Esophagus (tissue), 2 donors: Measurements from ENCODE around the gene PDZD7. TPM values are rescaled to one million over a fixed set of nuclear protein-coding genes. Genes with fewer than 3 reads are reported as not detected.
A peak's percentile ranks its signal among the peaks of the same experiment; 100 is the strongest.

Experiments used
- H3K27ac ChIP-seq, 2 donors: one replicate each; pipeline ENCODE4 v1.5.1; 2013; ENCODE audit warnings: low read depth in 2 of 2, mild to moderate bottlenecking in 2 of 2, inconsistent platforms in 1 of 2, low read length in 1 of 2, moderate library complexity in 1 of 2
- H3K27me3 ChIP-seq, 2 donors: one replicate each; pipeline ENCODE4 v1.6.1; 2013; ENCODE audit warnings: low read length in 2 of 2, control low read depth in 1 of 2, mild to moderate bottlenecking in 1 of 2; ENCODE audit not compliant: insufficient read depth in 2 of 2, control insufficient read depth in 1 of 2
- H3K36me3 ChIP-seq, 2 donors: one replicate each; pipeline ENCODE4 v1.6.1; 2013; ENCODE audit warnings: low read length in 1 of 2; ENCODE audit not compliant: control insufficient read depth in 2 of 2, insufficient read depth in 2 of 2
- H3K4me1 ChIP-seq, 2 donors: one replicate each; pipeline ENCODE4 v1.6.1; 2013; ENCODE audit warnings: low read length in 1 of 2; ENCODE audit not compliant: control insufficient read depth in 2 of 2, insufficient read depth in 2 of 2
- H3K4me3 ChIP-seq, 2 donors: one replicate each; pipeline ENCODE4 v1.5.1; 2013; ENCODE audit warnings: low read length in 2 of 2, mild to moderate bottlenecking in 2 of 2, low read depth in 1 of 2, moderate library complexity in 1 of 2
- H3K9me3 ChIP-seq, 2 donors: one replicate each; pipeline ENCODE4 v1.6.1; 2013; ENCODE audit warnings: mild to moderate bottlenecking in 2 of 2, low read depth in 1 of 2, low read length in 1 of 2, moderate library complexity in 1 of 2; ENCODE audit not compliant: control insufficient read depth in 2 of 2, insufficient read depth in 1 of 2
- WGBS, 2 donors: extraction: QIAGEN DNeasy Blood & Tissue Kit; methylation state at CpG; one replicate each; pipeline ENCODE4 v1.1.7; 2013; 5-methylcytosine and 5-hydroxymethylcytosine counted together
- polyA plus RNA-seq, 2 donors: library from polyadenylated mRNA; stranded (reverse); fragments of 200-250 nt; gene quantifications; one replicate each; pipeline ENCODE4 v1.2.3, GENCODE V29; 2013
- donor health status: healthy with polysubstance abuse.
- donor health status: Bipolar disorder and iron deficiency.

The PDZD7 gene
- polyA plus RNA-seq, 2 donors = 0.11 to 0.14 TPM

DNA sequence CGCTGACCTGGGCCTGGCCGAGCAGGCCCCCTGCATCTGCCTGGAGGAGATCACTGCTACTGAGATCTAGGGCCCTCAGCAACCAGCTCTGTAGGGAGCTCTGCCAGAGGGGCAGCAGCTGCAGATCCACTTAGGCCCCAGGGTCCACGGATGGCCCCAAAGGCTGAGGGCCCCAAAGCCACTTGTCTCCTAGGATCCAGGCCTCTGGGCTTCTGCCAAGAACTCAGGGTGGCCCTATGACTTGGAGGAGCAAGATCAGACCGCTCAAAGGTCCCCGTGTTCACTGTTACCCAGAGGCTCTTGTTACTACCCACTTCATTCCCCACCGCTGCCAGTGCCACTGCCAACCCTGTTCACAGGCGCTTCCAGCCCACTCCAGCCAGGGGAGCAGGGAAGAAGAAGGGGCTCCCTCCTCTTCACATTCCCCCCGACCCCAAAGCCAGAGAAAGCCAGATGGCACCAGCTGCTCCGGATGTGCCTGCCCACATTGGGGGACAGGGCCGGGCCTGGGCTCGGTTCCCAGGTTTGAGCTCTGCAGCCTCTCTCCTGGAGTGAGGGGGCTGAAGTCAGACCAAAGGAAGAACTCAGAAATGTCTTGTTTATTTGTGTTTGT is 23.7 kb downstream of the PDZD7 start:
- H3K27me3 ChIP-seq = no peaks in the 10 kb centered on the region
- 56 to 68% methylated on average over 11 of the region's 11 CpGs for WGBS, 2 donors
- H3K36me3 ChIP-seq = peaks cover 4 to 31% of the 10 kb centered on the region in 2 donors
- H3K9me3 ChIP-seq = no peaks in the 10 kb centered on the region
- no peak overlapping the region for H3K4me3 ChIP-seq
- H3K27ac ChIP-seq = no peak overlapping the region
- H3K4me1 ChIP-seq = peaks cover 4% of the 10 kb centered on the region in 2 donors

DNA sequence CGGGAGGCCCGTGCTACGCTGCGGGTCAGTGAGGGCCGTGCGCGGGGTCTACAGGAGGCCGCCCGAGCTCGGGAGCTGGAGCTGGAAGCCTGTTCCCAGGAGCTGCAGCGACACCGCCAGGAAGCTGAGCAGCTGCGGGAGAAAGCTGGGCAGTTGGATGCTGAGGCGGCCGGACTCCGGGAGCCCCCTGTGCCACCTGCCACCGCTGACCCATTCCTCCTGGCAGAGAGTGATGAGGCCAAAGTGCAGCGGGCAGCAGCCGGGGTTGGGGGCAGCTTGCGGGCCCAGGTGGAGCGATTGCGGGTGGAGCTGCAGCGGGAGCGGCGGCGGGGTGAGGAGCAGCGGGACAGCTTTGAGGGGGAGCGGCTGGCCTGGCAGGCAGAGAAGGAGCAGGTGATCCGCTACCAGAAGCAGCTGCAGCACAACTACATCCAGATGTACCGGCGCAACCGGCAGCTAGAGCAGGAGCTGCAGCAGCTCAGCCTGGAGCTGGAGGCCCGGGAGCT is 24.3 kb downstream of the PDZD7 start:
- no peaks in the 10 kb centered on the region for H3K9me3 ChIP-seq
- H3K4me1 ChIP-seq = peaks cover 4% of the 10 kb centered on the region in 2 donors
- no peak overlapping the region for H3K4me3 ChIP-seq
- no peaks in the 10 kb centered on the region for H3K27me3 ChIP-seq
- peaks cover 4 to 31% of the 10 kb centered on the region in 2 donors for H3K36me3 ChIP-seq
- WGBS, 2 donors = 81 to 83% methylated on average over 33 of the region's 33 CpGs
- no peak overlapping the region for H3K27ac ChIP-seq

DNA sequence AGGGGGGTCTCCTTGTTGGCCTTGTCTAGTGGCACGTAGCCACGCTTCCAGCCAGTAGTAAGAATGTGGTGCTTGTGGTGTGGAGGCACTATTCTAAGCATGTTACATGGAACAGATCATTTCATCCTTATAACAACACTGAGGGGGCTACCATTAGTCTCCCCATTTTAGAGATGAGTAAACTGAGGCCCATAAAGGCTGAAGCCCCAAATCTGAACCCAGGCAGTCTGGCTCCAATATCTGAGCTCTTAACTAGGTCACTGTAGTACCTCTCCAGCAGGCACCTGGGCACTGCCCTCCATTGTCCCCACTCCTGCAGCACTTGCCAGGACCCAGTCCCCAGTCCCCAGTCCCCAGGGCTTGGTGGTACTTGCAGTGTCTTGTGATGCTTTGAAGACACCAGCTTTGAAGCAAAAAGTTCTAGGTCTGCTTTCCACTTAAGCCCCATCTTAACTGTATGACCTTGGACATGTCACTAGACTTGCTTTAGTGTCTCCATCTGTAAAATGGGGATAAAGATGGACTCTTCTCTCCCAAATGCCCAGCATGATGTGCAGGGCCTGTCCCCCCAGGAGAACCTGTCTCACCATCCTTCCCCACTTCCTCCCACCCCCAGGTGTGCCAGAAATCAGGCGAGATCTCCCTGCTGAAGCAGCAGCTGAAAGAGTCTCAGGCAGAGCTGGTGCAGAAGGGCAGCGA is 24.9 kb downstream of the PDZD7 start:
- H3K4me1 ChIP-seq = peaks cover 4 to 6% of the 10 kb centered on the region in 2 donors
- 94 to 95% methylated on average over 4 of the region's 4 CpGs for WGBS, 2 donors
- peaks cover 4 to 31% of the 10 kb centered on the region in 2 donors for H3K36me3 ChIP-seq
- H3K4me3 ChIP-seq = no peak overlapping the region
- no peaks in the 10 kb centered on the region for H3K9me3 ChIP-seq
- no peak overlapping the region for H3K27ac ChIP-seq
- no peaks in the 10 kb centered on the region for H3K27me3 ChIP-seq

DNA sequence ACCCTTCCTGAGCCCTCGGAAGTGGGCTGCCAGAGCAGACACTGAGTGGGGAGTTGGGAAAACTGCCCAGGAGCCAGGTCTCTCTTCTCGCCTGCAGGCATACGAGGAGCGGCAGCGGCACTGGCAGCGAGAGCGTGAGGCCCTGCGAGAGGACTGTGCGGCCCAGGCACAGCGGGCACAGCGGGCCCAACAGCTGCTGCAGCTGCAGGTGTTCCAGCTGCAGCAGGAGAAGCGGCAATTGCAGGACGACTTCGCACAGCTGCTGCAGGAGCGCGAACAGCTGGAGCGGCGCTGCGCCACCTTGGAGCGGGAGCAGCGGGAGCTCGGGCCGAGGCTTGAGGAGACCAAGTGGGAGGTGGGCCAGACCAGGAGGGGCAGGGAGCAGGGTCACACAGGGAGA is 25.6 kb downstream of the PDZD7 start:
- no peak overlapping the region for H3K4me3 ChIP-seq
- 83 to 91% methylated on average over 23 of the region's 23 CpGs for WGBS, 2 donors
- no peak overlapping the region for H3K27ac ChIP-seq
- H3K27me3 ChIP-seq = no peaks in the 10 kb centered on the region
- peaks cover 4 to 11% of the 10 kb centered on the region in 2 donors for H3K4me1 ChIP-seq
- peaks cover 4 to 31% of the 10 kb centered on the region in 2 donors for H3K36me3 ChIP-seq
- no peaks in the 10 kb centered on the region for H3K9me3 ChIP-seq

DNA sequence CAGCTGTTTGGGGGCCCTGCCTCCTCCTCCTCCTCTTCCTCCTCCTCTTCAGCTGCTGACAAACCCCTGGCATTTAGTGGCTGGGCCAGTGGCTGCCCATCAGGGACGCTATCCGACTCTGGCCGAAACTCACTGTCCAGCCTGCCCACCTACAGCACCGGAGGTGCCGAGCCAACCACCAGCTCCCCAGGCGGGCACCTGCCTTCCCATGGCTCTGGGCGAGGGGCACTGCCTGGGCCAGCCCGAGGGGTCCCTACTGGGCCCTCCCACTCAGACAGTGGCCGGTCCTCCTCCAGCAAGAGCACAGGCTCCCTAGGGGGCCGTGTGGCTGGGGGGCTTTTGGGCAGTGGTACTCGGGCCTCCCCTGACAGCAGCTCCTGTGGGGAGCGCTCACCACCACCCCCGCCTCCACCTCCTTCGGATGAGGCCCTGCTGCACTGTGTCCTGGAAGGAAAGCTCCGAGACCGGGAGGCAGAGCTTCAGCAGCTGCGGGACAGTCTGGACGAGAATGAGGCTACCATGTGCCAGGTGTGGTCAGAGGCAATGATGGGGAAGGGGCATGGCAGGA is 27.2 kb downstream of the PDZD7 start:
- Histone ChIP-seq H3K27me3 (no peaks in the 10 kb centered on the region), H3K27ac (no peak overlapping the region), H3K4me3 (no peak overlapping the region), H3K36me3 (peaks cover 4 to 31% of the 10 kb centered on the region in 2 donors), H3K9me3 (no peaks in the 10 kb centered on the region), H3K4me1 (peaks cover 0 to 11% of the 10 kb centered on the region in 2 donors)
- WGBS, 2 donors = 92 to 93% methylated on average over 18 of the region's 18 CpGs

DNA sequence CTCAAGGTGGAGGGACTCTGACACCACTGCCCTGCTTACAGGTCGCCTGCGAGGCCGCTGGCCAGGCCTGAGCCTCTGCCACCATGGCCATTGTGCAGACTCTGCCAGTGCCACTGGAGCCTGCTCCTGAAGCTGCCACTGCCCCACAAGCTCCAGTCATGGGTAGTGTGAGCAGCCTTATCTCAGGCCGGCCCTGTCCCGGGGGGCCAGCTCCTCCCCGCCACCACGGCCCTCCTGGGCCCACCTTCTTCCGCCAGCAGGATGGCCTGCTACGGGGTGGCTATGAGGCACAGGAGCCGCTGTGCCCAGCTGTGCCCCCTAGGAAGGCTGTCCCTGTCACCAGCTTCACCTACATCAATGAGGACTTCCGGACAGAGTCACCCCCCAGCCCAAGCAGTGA is 28.5 kb downstream of the PDZD7 start:
- 82 to 84% methylated on average over 10 to 11 of the region's 11 CpGs for WGBS, 2 donors
- peaks cover 4 to 31% of the 10 kb centered on the region in 2 donors for H3K36me3 ChIP-seq
- H3K9me3 ChIP-seq = no peaks in the 10 kb centered on the region
- H3K27ac ChIP-seq = peak overlapping the region; percentile 50 to 78
- H3K4me1 ChIP-seq = peaks cover 3 to 12% of the 10 kb centered on the region in 2 donors
- peak overlapping the region in 1 of 2 donors; percentile 3 for H3K4me3 ChIP-seq
- H3K27me3 ChIP-seq = no peaks in the 10 kb centered on the region

DNA sequence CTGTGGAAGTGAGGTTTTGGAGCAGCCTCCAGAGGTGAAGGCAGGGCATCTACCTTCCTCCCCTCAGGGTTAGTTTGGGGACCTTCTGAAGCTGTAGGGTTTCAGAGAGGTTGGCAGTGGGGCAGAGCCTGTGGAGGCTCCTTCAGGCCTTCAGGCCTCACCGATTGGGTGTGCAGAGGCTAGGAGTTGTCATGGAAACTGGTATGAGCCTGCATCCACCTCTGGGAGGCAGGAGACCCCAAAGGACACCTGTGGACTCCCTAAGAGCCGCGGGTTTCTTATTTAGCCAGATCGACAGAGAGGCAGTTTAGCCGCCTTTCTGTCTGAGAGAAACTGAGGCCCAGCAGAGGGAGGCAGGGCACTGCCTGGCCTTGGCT is 29.3 kb downstream of the PDZD7 start:
- no peaks in the 10 kb centered on the region for H3K27me3 ChIP-seq
- peaks cover 4 to 26% of the 10 kb centered on the region in 2 donors for H3K36me3 ChIP-seq
- 56 to 67% methylated on average over 5 of the region's 5 CpGs for WGBS, 2 donors
- H3K4me1 ChIP-seq = peaks cover 3 to 13% of the 10 kb centered on the region in 2 donors
- no peaks in the 10 kb centered on the region for H3K9me3 ChIP-seq
- peak overlapping the region; percentile 50 to 78 for H3K27ac ChIP-seq
- H3K4me3 ChIP-seq = no peak overlapping the region

DNA sequence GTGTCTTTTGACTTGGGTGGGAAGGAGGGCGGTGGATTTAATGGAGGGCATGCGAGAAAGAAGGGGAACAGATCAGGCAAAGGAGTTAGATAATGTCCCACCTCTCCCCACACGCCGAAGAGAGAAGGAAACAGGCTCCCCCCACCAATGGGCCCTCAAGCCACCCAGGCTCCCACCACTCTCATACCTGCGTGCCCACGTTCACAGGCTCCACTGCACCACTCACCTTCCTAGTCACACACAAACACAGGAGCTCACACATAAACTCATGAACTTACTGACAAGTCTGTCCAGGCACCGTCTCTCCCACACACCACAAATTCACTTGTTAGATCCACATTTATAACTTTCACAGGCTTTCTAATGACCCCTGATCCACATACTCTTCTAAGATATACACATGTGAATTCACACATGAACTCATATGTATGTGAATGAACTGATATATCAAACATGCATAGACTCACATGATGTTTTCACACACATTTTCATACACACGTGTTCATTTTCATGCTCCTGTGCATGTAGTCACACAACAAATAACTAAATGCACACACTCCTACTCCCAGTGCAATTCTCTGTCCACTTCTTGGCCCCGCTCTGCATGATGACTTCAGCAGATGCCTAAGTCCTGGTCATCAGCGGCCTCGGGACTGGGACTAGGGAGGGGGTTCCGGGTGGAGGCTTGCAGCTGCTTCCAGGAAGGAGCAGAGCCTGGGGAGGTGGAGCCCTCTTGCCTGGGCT is 29.8 kb downstream of the PDZD7 start:
- Histone ChIP-seq H3K4me1 (peaks cover 3 to 17% of the 10 kb centered on the region in 2 donors), H3K9me3 (no peaks in the 10 kb centered on the region), H3K36me3 (peaks cover 4 to 21% of the 10 kb centered on the region in 2 donors), H3K27me3 (no peaks in the 10 kb centered on the region), H3K4me3 (peak overlapping the region; percentile 63 to 83), H3K27ac (peak overlapping the region; percentile 95 to 98)
- 28 to 39% methylated on average over 12 of the region's 12 CpGs for WGBS, 2 donors
